IMR-90 (cell line): Measurements from ENCODE around the gene CDKAL1. TPM values are rescaled to one million over a fixed set of nuclear protein-coding genes. Genes with fewer than 3 reads are reported as not detected.

Experiments used
- ATAC-seq: fragments of 200-7000 bp; cut with Tn5 transposase; 2 replicates; pipeline ENCODE4 v1.9.1; 2020; ENCODE audit warnings: low read depth, mild to moderate bottlenecking, moderate library complexity
- BruUV-seq: library from RNA; stranded (reverse); fragments of 400-500 nt; replicated peaks from 2 replicates; lab custom pipeline; 2021; lab: Mats Ljungman, UMichigan
- CTCF ChIA-PET: fragments of 300-600 bp; formaldehyde crosslinking; extraction: SDS; loops from one replicate; lab custom pipeline; 2021; ENCODE audit warnings: antibody characterized with exemption; lab: Yijun Ruan, JAX
- POLR2A ChIA-PET: fragments of 300-600 bp; sonication (Branson Sonifier 250); formaldehyde crosslinking; loops from one replicate; lab custom pipeline; 2022; ENCODE audit warnings: antibody characterized with exemption; ENCODE audit not compliant: unreplicated experiment; lab: Charles Lee
- DNase-seq: peaks from one replicate; pipeline ENCODE4 v3.0.0; 2013
- H2AFZ ChIP-seq: replicated peaks from 2 replicates; pipeline ENCODE3; 2013; ENCODE audit warnings: low read length, mild to moderate bottlenecking; ENCODE audit not compliant: poor library complexity
- H2AK5ac ChIP-seq: 2 replicates; pipeline ENCODE4 v1.6.1; 2013; ENCODE audit warnings: low read depth, low read length, inconsistent platforms
- H2AK9ac ChIP-seq: replicated peaks from 2 replicates; pipeline ENCODE3; 2013; ENCODE audit warnings: mild to moderate bottlenecking, low read depth, low read length, moderate library complexity; ENCODE audit not compliant: poor library complexity
- H2BK120ac ChIP-seq: 2 replicates; pipeline ENCODE4 v1.6.1; 2013; ENCODE audit warnings: low read depth, low read length, inconsistent platforms
- H2BK15ac ChIP-seq: 3 replicates; pipeline ENCODE4 v1.6.1; 2013; ENCODE audit warnings: low read depth, low read length, inconsistent platforms
- H2BK20ac ChIP-seq: 2 replicates; pipeline ENCODE4 v1.6.1; 2013; ENCODE audit warnings: low read depth, mild to moderate bottlenecking, inconsistent platforms, low read length, moderate library complexity
- H2BK5ac ChIP-seq: 2 replicates; pipeline ENCODE4 v1.6.1; 2013; ENCODE audit warnings: mild to moderate bottlenecking, low read depth, low read length, inconsistent platforms; ENCODE audit not compliant: poor library complexity, severe bottlenecking
- H3K14ac ChIP-seq: replicated peaks from 2 replicates; pipeline ENCODE4 v1.6.1; 2013; ENCODE audit warnings: low read depth, low read length, inconsistent platforms
- H3K18ac ChIP-seq: 2 replicates; pipeline ENCODE4 v1.6.1; 2013; ENCODE audit warnings: low read depth, low read length, control low read depth
- H3K23ac ChIP-seq: 2 replicates; pipeline ENCODE4 v1.6.1; 2013; ENCODE audit warnings: low read depth, low read length, inconsistent platforms
- H3K27ac ChIP-seq: 2 replicates; pipeline ENCODE4 v1.5.1; 2013; ENCODE audit warnings: mild to moderate bottlenecking, control low read depth, low read length; ENCODE audit not compliant: insufficient read depth
- H3K27me3 ChIP-seq: 2 replicates; pipeline ENCODE4 v1.6.1; 2013; ENCODE audit warnings: low read length; ENCODE audit not compliant: control insufficient read depth, insufficient read depth
- H3K36me3 ChIP-seq: 2 replicates; pipeline ENCODE4 v1.6.1; 2013; ENCODE audit warnings: low read length, mixed read lengths; ENCODE audit not compliant: control insufficient read depth, insufficient read depth
- H3K4ac ChIP-seq: 2 replicates; pipeline ENCODE4 v1.6.1; 2013; ENCODE audit warnings: low read depth, low read length, inconsistent platforms
- H3K4me1 ChIP-seq: 2 replicates; pipeline ENCODE4 v1.6.1; 2013; ENCODE audit warnings: low read length, mixed read lengths; ENCODE audit not compliant: control insufficient read depth, insufficient read depth
- H3K4me2 ChIP-seq: 2 replicates; pipeline ENCODE4 v1.6.1; 2013; ENCODE audit warnings: low read depth, mild to moderate bottlenecking, control low read depth, low read length, moderate library complexity
- H3K4me3 ChIP-seq: 2 replicates; pipeline ENCODE4 v1.5.1; 2013; ENCODE audit warnings: low read depth, mild to moderate bottlenecking, control low read depth, low read length, moderate library complexity; ENCODE audit not compliant: insufficient read depth
- H3K56ac ChIP-seq: 2 replicates; pipeline ENCODE4 v1.6.1; 2013; ENCODE audit warnings: low read length, inconsistent platforms; ENCODE audit not compliant: insufficient read depth; ENCODE audit errors: extremely low read depth
- H3K79me1 ChIP-seq, 2 experiments: 2 replicates each; pipeline ENCODE4 v1.6.1; 2013; ENCODE audit warnings: low read length in 2 of 2, inconsistent platforms in 1 of 2, low read depth in 1 of 2
- H3K9ac ChIP-seq: 2 replicates; pipeline ENCODE4 v1.6.1; 2013; ENCODE audit warnings: low read depth, low read length, control low read depth
- H3K9me1 ChIP-seq: 2 replicates; pipeline ENCODE4 v1.6.1; 2013; ENCODE audit warnings: low read length, inconsistent platforms; ENCODE audit not compliant: insufficient read depth
- H3K9me3 ChIP-seq: 2 replicates; pipeline ENCODE4 v1.6.1; 2013; ENCODE audit warnings: low read length; ENCODE audit not compliant: control insufficient read depth, insufficient read depth
- H4K20me1 ChIP-seq: 2 replicates; pipeline ENCODE4 v1.6.1; 2013; ENCODE audit warnings: low read length, inconsistent platforms; ENCODE audit not compliant: insufficient read depth
- H4K5ac ChIP-seq: 2 replicates; pipeline ENCODE4 v1.6.1; 2013; ENCODE audit warnings: mild to moderate bottlenecking, low read depth, low read length, control low read depth
- H4K8ac ChIP-seq, 2 experiments: 2 replicates each; pipeline ENCODE4 v1.6.1; 2013; ENCODE audit warnings: low read depth in 2 of 2, low read length in 2 of 2, control low read depth in 1 of 2, inconsistent platforms in 1 of 2
- H4K91ac ChIP-seq: 2 replicates; pipeline ENCODE4 v1.6.1; 2013; ENCODE audit warnings: low read depth, low read length, inconsistent platforms; ENCODE audit not compliant: insufficient read depth
- MAZ ChIP-seq: IDR thresholded peaks from 2 replicates; pipeline ENCODE4 v1.6.1; 2012; ENCODE audit warnings: low read depth, mild to moderate bottlenecking, low read length, improper control_type of control experiment, moderate library complexity, borderline replicate concordance
- MXI1 ChIP-seq: IDR thresholded peaks from 2 replicates; pipeline ENCODE4 v1.6.1; 2012; ENCODE audit warnings: low read depth, mild to moderate bottlenecking, low read length, moderate library complexity, borderline replicate concordance
- WGBS, 2 experiments: methylation state at CpG; one replicate each; pipeline versions ENCODE4 v1.1.5 to v1.1.7; 2013; ENCODE audit warnings: missing lambda C conversion rate in 2 of 2; ENCODE audit not compliant: insufficient read length in 1 of 2; ENCODE audit errors: extremely low coverage in 2 of 2; 5-methylcytosine and 5-hydroxymethylcytosine counted together
- dilution Hi-C: fragments of 300-500 bp; cut with HindIII; formaldehyde crosslinking; loops from one replicate; pipeline ENCODE4 v1.14.3; 2018; ENCODE audit warnings: low sequenced_read_pairs; ENCODE audit not compliant: unreplicated experiment
- in situ Hi-C: fragments of 300-500 bp; cut with MboI; formaldehyde crosslinking; loops from 3 replicates; pipeline ENCODE4 v1.14.3; 2019; ENCODE audit warnings: low sequenced_read_pairs, inconsistent platforms, mixed read lengths
- intact Hi-C: fragments of 100-400 bp; cut with micrococcal nuclease; formaldehyde crosslinking; loops from 2 replicates; pipeline ENCODE4 v1.10.0; 2022
- microRNA-seq, 2 experiments: library from miRNA; stranded (forward) in 1 of 2; unstranded in 1 of 2; fragments of 10-50 nt in 1 of 2; fragments of <30 nt in 1 of 2; gene quantifications in 1 of 2; microRNA quantifications in 1 of 2; one replicate each; pipeline versions ENCODE3 to v1.1.0; 2013 to 2020; ENCODE audit not compliant: insufficient read depth in 1 of 2, insufficient read length in 1 of 2, unreplicated experiment in 1 of 2
- polyA plus RNA-seq, 3 experiments: library from polyadenylated mRNA; depleted of rRNA; stranded (reverse); fragments of >200 nt; gene quantifications; 2 replicates each; pipeline ENCODE4 v1.2.3, GENCODE V29; 2012; ENCODE audit warnings: low replicate concordance in 1 of 3
- small RNA-seq, 5 experiments: library from RNA; depleted of rRNA; stranded (forward); fragments of <200 nt; gene quantifications; one replicate each; pipeline ENCODE3, GENCODE V24; 2012
- total RNA-seq: library from RNA; depleted of rRNA; stranded (reverse); fragments of >200 nt; gene quantifications from 2 replicates; pipeline ENCODE4 v1.2.3, GENCODE V29; 2012; rRNA removed

CDKAL1 gene
- total and polyA plus RNA-seq, 2 of the 4 experiments (the other 2 are of a cell fraction) = 3.7 to 13.1 TPM

- Histone ChIP-seq H3K4me2 (no peak overlapping the region), H2AK5ac (no peak overlapping the region), H3K4ac (no peak overlapping the region), H3K27ac (no peak overlapping the region), H2BK120ac (no peak overlapping the region), H4K91ac (no peak overlapping the region), H2BK5ac (no peak overlapping the region), H2AK9ac (no peak overlapping the region), H3K9ac (no peak overlapping the region), H3K23ac (no peak overlapping the region), H3K9me3 (no peaks in the 10 kb centered on the region), H3K4me1 (no peaks in the 10 kb centered on the region), H3K36me3 (no peaks in the 10 kb centered on the region), H3K18ac (no peak overlapping the region), H4K20me1 (no peaks in the 10 kb centered on the region), H2AFZ (peak overlapping the region; percentile 2), H3K79me1 (no peaks in the 10 kb centered on the region), H3K27me3 (peaks cover 1% of the 10 kb centered on the region; the same call in 1 of the 2 replicates), H2BK20ac (no peak overlapping the region), H3K9me1 (no peaks in the 10 kb centered on the region), H2BK15ac (no peak overlapping the region), H3K4me3 (no peak overlapping the region), H3K14ac (no peak overlapping the region), H4K8ac (no peak overlapping the region), H3K56ac (no peak overlapping the region), H4K5ac (no peak overlapping the region)
- intact Hi-C loops (no loop called here), in situ Hi-C loops (no loop called here), dilution Hi-C loops (no loop called here)
- ChIA-PET POLR2A (no interaction called here), CTCF (no interaction called here)
- TF ChIP-seq MXI1 = no peak
- TF ChIP-seq MAZ = no peak
- WGBS, 2 experiments = 100% methylated on average over 1 of the region's 2 CpGs; no CpG with 5 or more reads in 1 of the 2 experiments
- DNase-seq = no peak
- no peak for ATAC-seq
- no TSS peak for BruUV-seq
Measured at GRCh38 chr6:21281366-21281765, 747.1 kb downstream of the CDKAL1 start.

Small RNA genes lying within 50 kb of the gene (microRNA-seq; reads per million reads assigned to microRNA genes)
- gene RF00019 (ENCODE audit: insufficient read depth, insufficient read length) (not detected), gene RNU6-150P (ENCODE audit: insufficient read depth, insufficient read length) (not detected)

Small RNA genes lying within 50 kb of the gene (small RNA-seq; reads per million reads assigned to genes)
- gene RF00019 (0 reads per million in 5 experiments), gene RNU6-150P (0 reads per million in 5 experiments)

Other genes with a start within 250 kb of the CDKAL1 start
- 2.3 and 3.3 TPM in 2 replicates for gene E2F3, start 132.6 kb upstream of the CDKAL1 start, total RNA-seq
- gene E2F3, start 132.6 kb upstream of the CDKAL1 start, polyA plus RNA-seq (2012; rRNA removed) = 7.5 and 8.2 TPM in 2 replicates